Vagina (tissue), 2 donors: Measurements from ENCODE around the gene ADIRF.

ENCODE experiments used
- CTCF ChIP-seq, 3 experiments: fragments of 450-650 bp in 2 of 3; fragments of 200-600 bp in 1 of 3; sonication (generic) in 1 of 3; IDR thresholded peaks; one replicate each; pipeline ENCODE4 v1.5.1; 2017 to 2019; ENCODE audit warnings: antibody characterized with exemption in 3 of 3, mild to moderate bottlenecking in 2 of 3, moderate library complexity in 2 of 3
- POLR2A ChIP-seq, 2 donors: fragments of 450-650 bp; IDR thresholded peaks; one replicate each; pipeline ENCODE4 v1.6.1; 2017; ENCODE audit warnings: antibody characterized with exemption in 2 of 2, mild to moderate bottlenecking in 2 of 2, moderate library complexity in 2 of 2
- POLR2AphosphoS5 ChIP-seq, 2 donors: sonication (generic); formaldehyde crosslinking; IDR thresholded peaks; one replicate each; pipeline ENCODE4 v1.9.0; 2017; ENCODE audit warnings: antibody characterized with exemption in 2 of 2, mild to moderate bottlenecking in 2 of 2, low read depth in 1 of 2; ENCODE audit not compliant: insufficient read depth in 1 of 2

DNA sequence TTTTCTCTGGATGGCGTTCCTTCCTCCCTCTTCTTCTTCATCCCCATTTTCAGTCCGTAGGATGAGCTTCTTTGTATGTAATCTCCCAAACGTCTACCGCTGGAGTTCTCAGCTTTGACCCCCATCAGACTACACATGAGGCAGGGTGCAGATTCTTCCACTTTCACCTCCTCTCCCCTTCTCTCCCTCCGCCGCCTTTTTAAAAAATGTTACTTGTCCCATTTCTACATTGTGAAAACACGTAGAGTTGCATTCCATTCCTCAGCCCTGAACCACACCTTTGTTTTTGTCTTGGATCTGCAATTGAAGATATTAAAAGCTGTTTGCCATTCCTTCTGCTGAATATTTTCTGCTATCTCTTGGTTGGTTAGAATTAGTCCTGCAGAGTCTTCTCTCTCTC lies 6.2 kb downstream of the ADIRF start:
- TF ChIP-seq POLR2A (IDR thresholded peaks at IDR 0.05) (no peak), CTCF (IDR thresholded peaks at IDR 0.05) (no peak), POLR2AphosphoS5 (IDR thresholded peaks at IDR 0.05; ENCODE audit: insufficient read depth in 1 of 2, low read depth in 1 of 2) (no peak)
